HEK293T (cell line): ENCODE results near the gene IPO5.

Source experiments
- ELF4 ChIP-seq: fragments of 450-650 bp; IDR thresholded peaks from 2 replicates; pipeline ENCODE4 v1.6.1; 2017; ENCODE audit warnings: antibody characterized with exemption
- FOXA1 ChIP-seq: fragments of 450-650 bp; IDR thresholded peaks from 2 replicates; pipeline ENCODE4 v1.6.1; 2016; ENCODE audit warnings: mild to moderate bottlenecking
- FOXM1 ChIP-seq: fragments of 450-650 bp; IDR thresholded peaks from 2 replicates; pipeline ENCODE4 v1.6.1; 2017; ENCODE audit warnings: mild to moderate bottlenecking, borderline replicate concordance
- HDGF ChIP-seq: fragments of 450-650 bp; IDR thresholded peaks from 2 replicates; pipeline ENCODE4 v1.6.1; 2017; ENCODE audit warnings: antibody characterized with exemption, borderline replicate concordance
- L3MBTL2 ChIP-seq: fragments of 450-650 bp; conservative IDR thresholded peaks from 2 replicates; pipeline ENCODE4 v1.6.1; 2016; ENCODE audit warnings: mild to moderate bottlenecking
- NFRKB ChIP-seq: fragments of 450-650 bp; IDR thresholded peaks from 2 replicates; pipeline ENCODE4 v1.6.1; 2016; ENCODE audit warnings: mild to moderate bottlenecking, moderate library complexity
- SP1 ChIP-seq: fragments of 450-650 bp; IDR thresholded peaks from 2 replicates; pipeline ENCODE4 v1.6.1; 2017
- SUZ12 ChIP-seq: fragments of 450-650 bp; IDR thresholded peaks from 2 replicates; pipeline ENCODE4 v1.6.1; 2016; ENCODE audit warnings: mild to moderate bottlenecking
- TARDBP ChIP-seq: fragments of 450-650 bp; IDR thresholded peaks from 2 replicates; pipeline ENCODE4 v1.6.1; 2016
- ZNF384 ChIP-seq: fragments of 450-650 bp; IDR thresholded peaks from 2 replicates; pipeline ENCODE4 v1.6.1; 2016
- TF ChIP-seq, protein P1 (sequence below): fragments of 450-650 bp; IDR thresholded peaks from 2 replicates; pipeline ENCODE4 v1.6.1; 2016

DNA sequence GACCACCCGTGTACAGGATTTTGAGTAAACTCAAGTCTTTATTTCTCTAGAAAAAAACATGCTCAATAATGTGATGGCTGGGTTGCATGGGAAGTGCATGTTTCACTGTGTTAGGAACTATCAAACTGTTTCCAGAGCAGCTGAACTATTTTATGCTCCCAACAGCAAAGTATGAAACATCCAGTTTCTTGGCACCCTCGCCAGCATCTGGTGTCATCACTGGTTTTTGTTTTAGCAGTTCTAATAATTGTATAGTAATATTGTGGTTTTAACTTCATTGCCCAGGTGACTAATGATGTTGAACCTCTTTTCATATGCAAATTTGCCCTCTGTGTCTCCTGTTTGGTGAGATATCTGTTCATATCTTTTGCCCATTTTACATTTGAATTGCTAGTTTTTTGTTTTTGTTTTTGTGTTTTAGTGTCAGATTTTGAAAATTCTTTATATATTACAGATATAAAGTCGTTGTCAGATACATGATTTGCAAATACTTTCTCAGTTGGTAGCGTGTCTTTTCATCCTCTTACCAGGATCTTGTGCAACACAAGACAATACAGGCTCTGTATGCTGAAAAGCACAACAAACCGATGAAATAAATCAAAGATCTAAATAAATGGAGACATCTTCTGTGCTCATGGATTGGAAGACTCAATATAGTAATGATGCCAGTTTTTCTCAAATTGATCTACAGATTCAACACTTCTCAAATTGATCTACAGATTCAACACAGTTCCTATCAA, 87.8 kb downstream of the IPO5 start:
- no peak for TF ChIP-seq ZNF384
- TF ChIP-seq, protein P1, sequence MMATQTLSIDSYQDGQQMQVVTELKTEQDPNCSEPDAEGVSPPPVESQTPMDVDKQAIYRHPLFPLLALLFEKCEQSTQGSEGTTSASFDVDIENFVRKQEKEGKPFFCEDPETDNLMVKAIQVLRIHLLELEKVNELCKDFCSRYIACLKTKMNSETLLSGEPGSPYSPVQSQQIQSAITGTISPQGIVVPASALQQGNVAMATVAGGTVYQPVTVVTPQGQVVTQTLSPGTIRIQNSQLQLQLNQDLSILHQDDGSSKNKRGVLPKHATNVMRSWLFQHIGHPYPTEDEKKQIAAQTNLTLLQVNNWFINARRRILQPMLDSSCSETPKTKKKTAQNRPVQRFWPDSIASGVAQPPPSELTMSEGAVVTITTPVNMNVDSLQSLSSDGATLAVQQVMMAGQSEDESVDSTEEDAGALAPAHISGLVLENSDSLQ = no peak
- no peak for TF ChIP-seq L3MBTL2
- TF ChIP-seq FOXM1 = no peak
- TF ChIP-seq TARDBP = no peak
- TF ChIP-seq SP1 = no peak
- TF ChIP-seq SUZ12 = no peak
- no peak for TF ChIP-seq HDGF
- no peak for TF ChIP-seq ELF4
- TF ChIP-seq FOXA1 = no peak
- no peak for TF ChIP-seq NFRKB
